ENCODE measurements around the gene TBC1D2B.

TBC1D2B gene

GRCh38 chr15:78083186-78083585 lies 5.7 kb upstream of the TBC1D2B start:
- Histone ChIP-seq H3K9me3 (ENCODE audit: insufficient read depth, low read length) (no peaks in the 10 kb centered on the region), H3K4me3 (ENCODE audit: insufficient read depth, low read length, poor library complexity, severe bottlenecking) (no peak overlapping the region), H3K36me3 (ENCODE audit: low read length) (no peaks in the 10 kb centered on the region), H3K4me2 (ENCODE audit: low read depth, low read length, poor library complexity, severe bottlenecking) (no peak overlapping the region), H3K27ac (ENCODE audit: low read depth, low read length) (no peak overlapping the region), H3K9ac (ENCODE audit: low read length) (no peak overlapping the region), H3F3A (ENCODE audit: insufficient read depth) (no peaks in the 10 kb centered on the region), H4K20me1 (ENCODE audit: low read depth, low read length) (no peaks in the 10 kb centered on the region), H2AFZ (ENCODE audit: low read depth, low read length, severe bottlenecking) (no peak overlapping the region), H3K27me3 (ENCODE audit: low read length) (no peaks in the 10 kb centered on the region), H3K79me2 (ENCODE audit: insufficient read depth, low read length) (no peaks in the 10 kb centered on the region), H3K9me2 (replicated peaks; ENCODE audit: insufficient read depth, low read length) (no peaks in the 10 kb centered on the region)
- TF ChIP-seq CTCF (IDR thresholded peaks at IDR 0.05; ENCODE audit: insufficient read depth, low read length, poor library complexity, severe bottlenecking) (no peak), EZH2phosphoT487 (conservative IDR thresholded peaks at IDR 0.05; ENCODE audit: low read length) (no peak)

- no peak overlapping the region for H3K4me2 ChIP-seq (ENCODE audit: low read depth, low read length, poor library complexity, severe bottlenecking)
- H3K36me3 ChIP-seq (ENCODE audit: low read length): no peaks in the 10 kb centered on the region
- no peaks in the 10 kb centered on the region for H3K9me3 ChIP-seq (ENCODE audit: insufficient read depth, low read length)
- no peaks in the 10 kb centered on the region for H3K79me2 ChIP-seq (ENCODE audit: insufficient read depth, low read length)
- no peak for TF ChIP-seq CTCF (IDR thresholded peaks at IDR 0.05; ENCODE audit: insufficient read depth, low read length, poor library complexity, severe bottlenecking)
- TF ChIP-seq EZH2phosphoT487 (conservative IDR thresholded peaks at IDR 0.05; ENCODE audit: low read length): no peak
- no peaks in the 10 kb centered on the region for H3F3A ChIP-seq (ENCODE audit: insufficient read depth)
- H3K27ac ChIP-seq (ENCODE audit: low read depth, low read length): no peak overlapping the region
- H3K4me3 ChIP-seq (ENCODE audit: insufficient read depth, low read length, poor library complexity, severe bottlenecking): no peak overlapping the region
- no peak overlapping the region for H3K9ac ChIP-seq (ENCODE audit: low read length)
- H4K20me1 ChIP-seq (ENCODE audit: low read depth, low read length): no peaks in the 10 kb centered on the region
- no peaks in the 10 kb centered on the region for H3K27me3 ChIP-seq (ENCODE audit: low read length)
- H2AFZ ChIP-seq (ENCODE audit: low read depth, low read length, severe bottlenecking): no peak overlapping the region
- no peaks in the 10 kb centered on the region for H3K9me2 ChIP-seq (replicated peaks; ENCODE audit: insufficient read depth, low read length)
These were observed 5.2 kb upstream of the TBC1D2B start for GRCh38 chr15:78082743-78083110.

GRCh38 chr15:78082106-78082742 lies 4.7 kb upstream of the TBC1D2B start:
- Histone ChIP-seq H3F3A (ENCODE audit: insufficient read depth) (no peaks in the 10 kb centered on the region), H3K9ac (ENCODE audit: low read length) (no peak overlapping the region), H3K9me2 (replicated peaks; ENCODE audit: insufficient read depth, low read length) (no peaks in the 10 kb centered on the region), H3K79me2 (ENCODE audit: insufficient read depth, low read length) (no peaks in the 10 kb centered on the region), H4K20me1 (ENCODE audit: low read depth, low read length) (no peaks in the 10 kb centered on the region), H3K4me2 (ENCODE audit: low read depth, low read length, poor library complexity, severe bottlenecking) (no peak overlapping the region), H3K27ac (ENCODE audit: low read depth, low read length) (no peak overlapping the region), H3K27me3 (ENCODE audit: low read length) (no peaks in the 10 kb centered on the region), H3K4me3 (ENCODE audit: insufficient read depth, low read length, poor library complexity, severe bottlenecking) (no peak overlapping the region), H2AFZ (ENCODE audit: low read depth, low read length, severe bottlenecking) (no peak overlapping the region), H3K36me3 (ENCODE audit: low read length) (no peaks in the 10 kb centered on the region), H3K9me3 (ENCODE audit: insufficient read depth, low read length) (no peaks in the 10 kb centered on the region)
- no peak for TF ChIP-seq EZH2phosphoT487 (conservative IDR thresholded peaks at IDR 0.05; ENCODE audit: low read length)
- no peak for TF ChIP-seq CTCF (IDR thresholded peaks at IDR 0.05; ENCODE audit: insufficient read depth, low read length, poor library complexity, severe bottlenecking)

Data from SU-DHL-6 (cell line).